Kidney (tissue), 14 donors: ENCODE results near the gene TMEM170A. TPM values are rescaled to one million over a fixed set of nuclear protein-coding genes. Genes with fewer than 3 reads are reported as not detected.
"Not testable (repeated sequence)": the region's sequence is repeated elsewhere in the genome, so short reads cannot be mapped to it uniquely, and the experiment has no call there.

Source experiments
- DNase-seq, 5 donors: peaks; one replicate each; pipeline ENCODE4 v3.0.0-alpha.2; 2013 to 2020
- FAIRE-seq: peaks from 2 replicates; lab custom pipeline; 2012; peaks lifted over from hg19 to GRCh38; lab: Jason Lieb, UNC
- H3K27ac ChIP-seq, 2 donors: one replicate each; pipeline ENCODE4 v1.7.0; 2013; ENCODE audit warnings: low read depth in 2 of 2, low read length in 2 of 2, inconsistent platforms in 1 of 2
- H3K27me3 ChIP-seq: one replicate; pipeline ENCODE4 v1.7.1; 2013; ENCODE audit warnings: low read length, inconsistent platforms; ENCODE audit not compliant: control insufficient read depth, insufficient read depth
- H3K36me3 ChIP-seq, 3 donors: one replicate each; pipeline versions ENCODE4 v1.7.0 to v1.7.1; 2013; ENCODE audit warnings: low read length in 3 of 3, control low read depth in 1 of 3, inconsistent platforms in 1 of 3; ENCODE audit not compliant: insufficient read depth in 3 of 3, control insufficient read depth in 2 of 3
- H3K4me1 ChIP-seq, 3 donors: one replicate each; pipeline versions ENCODE4 v1.7.0 to v1.7.1; 2013; ENCODE audit warnings: low read length in 3 of 3, inconsistent platforms in 1 of 3, low read depth in 1 of 3; ENCODE audit not compliant: control insufficient read depth in 2 of 3, insufficient read depth in 2 of 3
- H3K4me3 ChIP-seq, 3 donors: one replicate each; pipeline versions ENCODE4 v1.7.0 to v1.8.1; 2013; ENCODE audit warnings: low read length in 3 of 3, control low read depth in 1 of 3, inconsistent platforms in 1 of 3
- H3K9ac ChIP-seq, 3 donors: one replicate each; pipeline versions ENCODE4 v1.7.0 to v1.7.1; 2013; ENCODE audit warnings: low read length in 3 of 3, control low read depth in 1 of 3, inconsistent platforms in 1 of 3
- H3K9me3 ChIP-seq, 3 donors: one replicate each; pipeline versions ENCODE4 v1.7.0 to v1.7.1; 2013; ENCODE audit warnings: low read length in 3 of 3, control low read depth in 1 of 3, inconsistent platforms in 1 of 3; ENCODE audit not compliant: control insufficient read depth in 2 of 3, insufficient read depth in 1 of 3
- CTCF ChIP-seq: IDR thresholded peaks from 3 replicates; pipeline ENCODE4 v1.5.1; 2012; ENCODE audit warnings: mild to moderate bottlenecking, moderate library complexity, borderline replicate concordance; ENCODE audit not compliant: insufficient read depth; ENCODE audit errors: extremely low read depth
- intact Hi-C: fragments of 100-400 bp; cut with DNase I; formaldehyde crosslinking; loops from one replicate; pipeline ENCODE4 v1.11.1; 2022
- polyA plus RNA-seq: library from polyadenylated mRNA; stranded (reverse); fragments of 350-450 nt; fragmentation: Illumina TruSeq; extraction: RNeasy Lipid Tissue Mini Kit (QIAGEN cat#74804); gene quantifications from one replicate; pipeline ENCODE4 v1.2.3, GENCODE V29; 2014; ENCODE audit warnings: low read depth, low replicate concordance; ENCODE audit not compliant: insufficient read depth
- total RNA-seq: library from RNA; stranded (reverse); fragmentation: NEBNext Ultra II Directional; extraction: Animal tissue kit (Norgen Biotek cat#: 25700); gene quantifications from one replicate; pipeline ENCODE4 v1.2.1, GENCODE V29; 2021
- donor health status: control.
- donor health status: control.
- donor health status: control.
- donor health status: control.
- donor health status: control.
- donor health status: DM: yes; HTN: yes; CAD: no.
- donor health status: Normal renal cell carcinoma (clear cell type).

The TMEM170A gene
- total and polyA plus RNA-seq, 2 donors from 2014 or later = 10.2 to 22.8 TPM

GRCh38 chr16:75466760-75467159 is 2.3 kb upstream of the TMEM170A start:
- Histone ChIP-seq H3K27ac (no peak overlapping the region), H3K9ac (no peak overlapping the region), H3K4me1 (peaks cover 0 to 7% (median 0%) of the 10 kb centered on the region in 3 donors), H3K27me3 (no peaks in the 10 kb centered on the region), H3K36me3 (no peaks in the 10 kb centered on the region), H3K4me3 (no peak overlapping the region), H3K9me3 (no peaks in the 10 kb centered on the region)
- DNase-seq (no peak), FAIRE-seq (no peak)
- no peak for TF ChIP-seq CTCF
- intact Hi-C loops = no loop called here

- intact Hi-C loops, FAIRE-seq, H3K9me3 ChIP-seq, H3K36me3 ChIP-seq, H3K27me3 ChIP-seq, H3K4me1 ChIP-seq: not testable (repeated sequence)
- peak overlapping the region; percentile 42 to 78 (median 65) for H3K9ac ChIP-seq
- H3K4me3 ChIP-seq = peak overlapping the region; percentile 63 to 75 (median 69)
- DNase-seq = peak; percentile 62 to 84 (median 79)
- H3K27ac ChIP-seq = peak overlapping the region; percentile 97 to 98
Measured at GRCh38 chr16:75463389-75464121, 934 bp downstream of the TMEM170A start.

- Histone ChIP-seq H3K36me3 (no peaks in the 10 kb centered on the region), H3K27me3 (no peaks in the 10 kb centered on the region), H3K4me3 (peak overlapping the region in 2 of 3 donors; percentile 23 to 75), H3K9ac (no peak overlapping the region), H3K4me1 (peaks cover 0 to 7% (median 0%) of the 10 kb centered on the region in 3 donors), H3K27ac (no peak overlapping the region), H3K9me3 (no peaks in the 10 kb centered on the region)
- no peak for DNase-seq
- no peak for FAIRE-seq
- TF ChIP-seq CTCF = no peak
- intact Hi-C loops = no loop called here
Measured at GRCh38 chr16:75462806-75463205, 1.7 kb downstream of the TMEM170A start.

- Histone ChIP-seq H3K9ac (no peak overlapping the region), H3K4me3 (no peak overlapping the region), H3K4me1 (peaks cover 0 to 7% (median 0%) of the 10 kb centered on the region in 3 donors), H3K27ac (no peak overlapping the region), H3K27me3 (no peaks in the 10 kb centered on the region), H3K36me3 (no peaks in the 10 kb centered on the region), H3K9me3 (no peaks in the 10 kb centered on the region)
- no peak for DNase-seq
- TF ChIP-seq CTCF = no peak
- intact Hi-C loops = no loop called here
- no peak for FAIRE-seq
Measured at GRCh38 chr16:75461575-75461974, 2.9 kb downstream of the TMEM170A start.
